GM12892 (cell line): Measurements from ENCODE around the gene TMEM167A.
"Not testable (repeated sequence)": the region's sequence is repeated elsewhere in the genome, so short reads cannot be mapped to it uniquely, and the experiment has no call there.

Source experiments
- POLR2A ChIP-seq: IDR thresholded peaks from 2 replicates; pipeline ENCODE4 v1.6.1; 2011; ENCODE audit warnings: low read depth, low read length, control low read depth
- POLR2AphosphoS5 ChIP-seq: IDR thresholded peaks from 2 replicates; pipeline ENCODE4 v1.6.1; 2011; ENCODE audit warnings: low read depth, low read length, control low read depth
- TAF1 ChIP-seq: IDR thresholded peaks from 2 replicates; pipeline ENCODE4 v1.6.1; 2011; ENCODE audit warnings: low read depth, mild to moderate bottlenecking, control low read depth, low read length, borderline replicate concordance

GRCh38 chr5:83067377-83067776 lies 9.8 kb downstream of the TMEM167A start:
- TF ChIP-seq POLR2AphosphoS5, POLR2A, TAF1: not testable (repeated sequence)
